Uterus (tissue), 4 donors: ENCODE results near the gene HUNK. TPM values are rescaled to one million over a fixed set of nuclear protein-coding genes. Genes with fewer than 3 reads are reported as not detected.

Experiments used
- DNase-seq, 2 donors: peaks; one replicate each; pipeline ENCODE4 v3.0.0-alpha.2; 2019 to 2020
- H3K27ac ChIP-seq, 2 donors: fragments of 200-600 bp; sonication (generic); 1 replicate in 1 of 2; 2 replicates in 1 of 2; pipeline ENCODE4 v1.5.1; 2016 to 2018
- H3K27me3 ChIP-seq, 2 donors: fragments of 200-600 bp; sonication (generic); one replicate each; pipeline ENCODE4 v1.5.1; 2018 to 2019; ENCODE audit warnings: control low read depth in 1 of 2
- H3K36me3 ChIP-seq, 2 donors: fragments of 200-600 bp; sonication (generic); one replicate each; pipeline ENCODE4 v1.5.1; 2019; ENCODE audit warnings: control low read depth in 1 of 2
- H3K4me1 ChIP-seq, 2 donors: fragments of 200-600 bp; sonication (generic); one replicate each; pipeline ENCODE4 v1.5.1; 2018 to 2019; ENCODE audit warnings: control low read depth in 1 of 2
- H3K4me3 ChIP-seq, 2 donors: fragments of 200-600 bp; sonication (generic); 1 replicate in 1 of 2; 2 replicates in 1 of 2; pipeline ENCODE4 v1.5.1; 2018 to 2019; ENCODE audit warnings: mild to moderate bottlenecking in 1 of 2
- H3K9me3 ChIP-seq, 2 donors: fragments of 200-600 bp; sonication (generic); one replicate each; pipeline ENCODE4 v1.5.1; 2019; ENCODE audit warnings: control low read depth in 1 of 2
- CTCF ChIP-seq, 4 experiments: fragments of 200-600 bp in 2 of 4; fragments of 450-650 bp in 2 of 4; sonication (generic) in 2 of 4; IDR thresholded peaks; one replicate each; pipeline ENCODE4 v1.5.1; 2016 to 2019; ENCODE audit warnings: antibody characterized with exemption in 4 of 4, mild to moderate bottlenecking in 2 of 4, moderate library complexity in 1 of 4
- POLR2A ChIP-seq, 2 donors: fragments of 450-650 bp; IDR thresholded peaks; one replicate each; pipeline ENCODE4 v1.6.1; 2016; ENCODE audit warnings: antibody characterized with exemption in 2 of 2, mild to moderate bottlenecking in 1 of 2, moderate library complexity in 1 of 2
- intact Hi-C: fragments of 100-400 bp; cut with DNase I; formaldehyde crosslinking; loops from one replicate; pipeline ENCODE4 v1.15.1; 2023; ENCODE audit warnings: low total_unique reads
- total RNA-seq, 4 donors: library from RNA; depleted of rRNA in 3 of 4; stranded (reverse); fragments of >200 nt in 3 of 4; gene quantifications; one replicate each; pipeline versions ENCODE4 v1.1.0 to v1.2.4, GENCODE V29; 2014 to 2023
- donor health status: DM: yes; HTN: yes; CAD: no.

HUNK gene
- total RNA-seq, 4 donors from 2014 or later = 1.5 to 8.8 (median 4.6) TPM

GRCh38 chr21:31985398-31985797 is 112.6 kb downstream of the HUNK start:
- Histone ChIP-seq H3K4me3 (no peak overlapping the region), H3K36me3 (no peaks in the 10 kb centered on the region), H3K9me3 (no peaks in the 10 kb centered on the region), H3K27ac (no peak overlapping the region), H3K27me3 (no peaks in the 10 kb centered on the region), H3K4me1 (no peaks in the 10 kb centered on the region)
- DNase-seq = no peak
- intact Hi-C loops = no loop called here
- TF ChIP-seq CTCF (IDR thresholded peaks at IDR 0.05) (no peak), POLR2A (IDR thresholded peaks at IDR 0.05) (no peak)

GRCh38 chr21:31986035-31986856 is 113.4 kb downstream of the HUNK start:
- H3K36me3 ChIP-seq = no peaks in the 10 kb centered on the region
- no peaks in the 10 kb centered on the region for H3K9me3 ChIP-seq
- TF ChIP-seq CTCF (IDR thresholded peaks at IDR 0.05) (no peak), POLR2A (IDR thresholded peaks at IDR 0.05) (no peak)
- no peak for DNase-seq
- no peaks in the 10 kb centered on the region for H3K27me3 ChIP-seq
- no peaks in the 10 kb centered on the region for H3K4me1 ChIP-seq
- intact Hi-C loops = no loop called here
- H3K4me3 ChIP-seq = no peak overlapping the region
- H3K27ac ChIP-seq = no peak overlapping the region

GRCh38 chr21:31987696-31988095 is 114.9 kb downstream of the HUNK start:
- Histone ChIP-seq H3K9me3 (no peaks in the 10 kb centered on the region), H3K4me3 (no peak overlapping the region), H3K4me1 (no peaks in the 10 kb centered on the region), H3K27ac (no peak overlapping the region), H3K27me3 (no peaks in the 10 kb centered on the region), H3K36me3 (no peaks in the 10 kb centered on the region)
- intact Hi-C loops = no loop called here
- TF ChIP-seq POLR2A (IDR thresholded peaks at IDR 0.05) = no peak
- TF ChIP-seq CTCF (IDR thresholded peaks at IDR 0.05) = no peak
- DNase-seq = no peak

- Histone ChIP-seq H3K27me3 (no peaks in the 10 kb centered on the region), H3K4me3 (no peak overlapping the region), H3K36me3 (no peaks in the 10 kb centered on the region), H3K9me3 (no peaks in the 10 kb centered on the region), H3K27ac (no peak overlapping the region), H3K4me1 (no peaks in the 10 kb centered on the region)
- no peak for TF ChIP-seq POLR2A (IDR thresholded peaks at IDR 0.05)
- no peak for TF ChIP-seq CTCF (IDR thresholded peaks at IDR 0.05)
- intact Hi-C loops = no loop called here
- DNase-seq = no peak
These were observed 115.9 kb downstream of the HUNK start for GRCh38 chr21:31988492-31989290.
